Measurements from ENCODE around the gene FTCD.

FTCD gene

DNA sequence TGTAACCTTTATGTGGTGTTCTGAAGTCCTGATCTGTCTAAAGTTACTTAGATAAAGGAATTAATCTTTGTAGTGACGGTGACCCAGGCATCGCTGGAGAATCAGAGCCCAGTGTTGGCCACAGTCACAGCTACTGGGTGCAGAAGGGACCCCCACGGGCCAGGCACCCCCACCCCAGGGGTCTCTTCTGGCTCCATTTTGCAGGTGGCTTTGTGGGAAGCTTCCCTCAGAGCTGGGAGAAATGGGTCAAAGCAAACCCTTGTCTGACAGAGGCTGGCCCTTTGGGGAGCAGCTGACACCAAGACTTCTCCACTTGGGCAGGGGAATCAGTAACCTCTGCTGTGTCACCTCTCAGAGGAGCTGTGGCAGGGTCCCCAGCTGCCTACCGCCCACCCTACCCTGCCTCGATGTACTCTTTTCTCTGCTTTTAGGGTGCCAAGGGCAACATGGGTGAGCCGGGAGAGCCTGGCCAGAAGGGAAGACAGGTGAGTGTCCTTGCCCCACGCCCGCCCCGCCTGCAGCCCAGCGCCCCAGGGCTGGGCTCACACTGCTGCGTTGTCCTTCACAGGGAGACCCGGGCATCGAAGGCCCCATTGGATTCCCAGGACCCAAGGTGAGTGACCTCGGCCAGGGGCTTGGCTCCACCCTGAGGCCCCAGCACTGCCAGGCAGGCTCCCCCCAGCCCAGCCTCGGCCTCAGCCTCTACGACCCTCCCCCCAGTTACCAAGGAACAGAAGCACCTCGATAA lies 39.8 kb downstream of the FTCD start:
- TF ChIP-seq POLR2A (IDR thresholded peaks at IDR 0.05; ENCODE audit: low read depth, low read length): no peak
- no peak for TF ChIP-seq TAF1 (IDR thresholded peaks at IDR 0.05; ENCODE audit: low read depth, low read length)
- no peak for TF ChIP-seq POU2F2 (IDR thresholded peaks at IDR 0.05; ENCODE audit: low read depth, low read length)
- FAIRE-seq (no peak), DNase-seq (ENCODE audit: insufficient read length, low spot score) (no peak)

DNA sequence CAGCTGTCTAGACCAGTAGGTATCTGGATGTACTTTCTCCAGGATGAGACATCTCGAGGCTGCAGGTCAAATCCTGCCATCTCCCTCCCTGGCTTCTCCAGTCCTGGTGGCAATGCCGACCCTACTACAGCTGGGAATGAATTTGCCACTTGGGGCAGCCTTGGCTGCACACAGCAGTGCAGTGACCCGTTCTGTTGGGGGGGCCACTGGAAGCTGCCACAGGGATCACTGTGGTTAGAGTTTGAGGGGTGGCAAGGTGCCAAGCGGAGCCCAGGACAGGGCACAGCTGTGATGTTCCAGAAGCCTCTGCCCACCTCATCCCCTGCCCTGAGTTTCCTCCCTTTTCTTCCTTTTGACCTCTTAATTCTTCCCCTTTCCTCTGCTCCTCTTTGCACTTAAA lies 40.4 kb downstream of the FTCD start:
- no peak for TF ChIP-seq TAF1 (IDR thresholded peaks at IDR 0.05; ENCODE audit: low read depth, low read length)
- TF ChIP-seq POLR2A (IDR thresholded peaks at IDR 0.05; ENCODE audit: low read depth, low read length): no peak
- no peak for TF ChIP-seq SPI1 (IDR thresholded peaks at IDR 0.05; ENCODE audit: low read depth, low read length)
- no peak for TF ChIP-seq POLR2AphosphoS5 (IDR thresholded peaks at IDR 0.05; ENCODE audit: low read depth, low read length)
- TF ChIP-seq POU2F2 (IDR thresholded peaks at IDR 0.05; ENCODE audit: low read depth, low read length): no peak
- TF ChIP-seq PAX5 (IDR thresholded peaks at IDR 0.05; ENCODE audit: insufficient read depth, low read length, severe bottlenecking): no peak
- no peak for FAIRE-seq
- no peak for DNase-seq (ENCODE audit: insufficient read length, low spot score)

DNA sequence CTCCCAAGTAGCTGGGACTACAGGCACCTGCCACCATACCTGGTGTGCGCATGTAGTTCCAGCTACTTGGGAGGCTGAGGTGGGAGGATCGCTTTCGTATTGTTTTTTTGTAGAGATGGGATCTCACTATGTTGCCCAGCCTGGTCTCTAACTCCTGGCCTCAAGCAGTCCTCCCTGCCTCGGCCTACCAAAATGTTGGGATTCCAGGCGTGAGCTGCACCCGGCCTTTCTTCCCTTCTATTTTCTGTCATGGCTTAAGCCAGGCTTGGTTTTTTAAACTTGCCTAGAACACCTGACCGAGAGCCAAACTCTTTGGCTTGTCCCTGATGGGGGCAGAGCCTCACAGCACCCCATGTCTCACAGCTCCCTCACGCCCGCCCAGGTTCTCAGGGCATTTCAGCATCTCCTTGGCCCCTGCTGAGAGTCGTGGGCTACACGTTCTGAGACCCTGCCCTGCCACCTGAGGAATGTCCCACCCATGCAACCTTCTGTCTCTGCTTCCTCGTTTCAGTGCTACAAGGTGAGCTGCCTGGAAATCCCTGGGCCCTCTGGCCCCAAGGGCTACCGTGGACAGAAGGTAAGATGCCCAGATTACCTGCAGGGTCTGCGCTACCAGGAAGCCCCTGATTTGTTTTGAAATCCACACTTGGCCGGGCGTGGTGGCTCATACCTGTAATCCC lies 41.7 kb downstream of the FTCD start:
- TF ChIP-seq POU2F2 (IDR thresholded peaks at IDR 0.05; ENCODE audit: low read depth, low read length) (no peak), POLR2AphosphoS5 (IDR thresholded peaks at IDR 0.05; ENCODE audit: low read depth, low read length) (no peak), POLR2A (IDR thresholded peaks at IDR 0.05; ENCODE audit: low read depth, low read length) (no peak), TAF1 (IDR thresholded peaks at IDR 0.05; ENCODE audit: low read depth, low read length) (no peak), PAX5 (IDR thresholded peaks at IDR 0.05; ENCODE audit: insufficient read depth, low read length, severe bottlenecking) (no peak), SPI1 (IDR thresholded peaks at IDR 0.05; ENCODE audit: low read depth, low read length) (no peak)
- FAIRE-seq (no peak), DNase-seq (ENCODE audit: insufficient read length, low spot score) (peak; percentile 16)

DNA sequence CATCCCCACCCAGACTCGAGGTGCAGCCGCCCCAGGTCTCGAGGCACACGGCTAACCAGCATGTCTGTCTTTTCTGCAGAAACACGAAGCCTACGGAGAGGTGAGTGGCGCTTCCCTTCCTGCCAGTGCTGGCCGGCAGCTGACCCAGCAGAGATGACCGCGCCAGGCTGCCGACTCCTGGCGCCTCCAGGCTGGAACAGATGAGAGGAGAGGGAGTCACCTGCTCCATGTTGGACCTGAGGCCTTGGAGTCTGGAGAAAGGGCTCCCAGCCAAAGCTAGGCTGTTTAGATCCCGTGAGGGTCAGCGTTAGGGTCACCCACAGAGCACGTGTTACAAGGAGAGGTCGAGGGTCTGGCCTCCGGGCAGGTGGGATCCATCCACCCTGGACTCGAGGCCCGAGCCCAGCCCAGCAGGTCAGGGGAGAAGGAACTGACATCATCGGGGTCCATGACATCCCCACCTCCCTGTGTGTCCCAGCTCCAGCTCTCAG lies 42.6 kb downstream of the FTCD start:
- DNase-seq (ENCODE audit: insufficient read length, low spot score) (peak; percentile 11), FAIRE-seq (no peak)
- no peak for TF ChIP-seq POLR2AphosphoS5 (IDR thresholded peaks at IDR 0.05; ENCODE audit: low read depth, low read length)
- no peak for TF ChIP-seq SPI1 (IDR thresholded peaks at IDR 0.05; ENCODE audit: low read depth, low read length)
- TF ChIP-seq TAF1 (IDR thresholded peaks at IDR 0.05; ENCODE audit: low read depth, low read length): no peak
- TF ChIP-seq PAX5 (IDR thresholded peaks at IDR 0.05; ENCODE audit: insufficient read depth, low read length, severe bottlenecking): no peak
- no peak for TF ChIP-seq POLR2A (IDR thresholded peaks at IDR 0.05; ENCODE audit: low read depth, low read length)
- no peak for TF ChIP-seq POU2F2 (IDR thresholded peaks at IDR 0.05; ENCODE audit: low read depth, low read length)

DNA sequence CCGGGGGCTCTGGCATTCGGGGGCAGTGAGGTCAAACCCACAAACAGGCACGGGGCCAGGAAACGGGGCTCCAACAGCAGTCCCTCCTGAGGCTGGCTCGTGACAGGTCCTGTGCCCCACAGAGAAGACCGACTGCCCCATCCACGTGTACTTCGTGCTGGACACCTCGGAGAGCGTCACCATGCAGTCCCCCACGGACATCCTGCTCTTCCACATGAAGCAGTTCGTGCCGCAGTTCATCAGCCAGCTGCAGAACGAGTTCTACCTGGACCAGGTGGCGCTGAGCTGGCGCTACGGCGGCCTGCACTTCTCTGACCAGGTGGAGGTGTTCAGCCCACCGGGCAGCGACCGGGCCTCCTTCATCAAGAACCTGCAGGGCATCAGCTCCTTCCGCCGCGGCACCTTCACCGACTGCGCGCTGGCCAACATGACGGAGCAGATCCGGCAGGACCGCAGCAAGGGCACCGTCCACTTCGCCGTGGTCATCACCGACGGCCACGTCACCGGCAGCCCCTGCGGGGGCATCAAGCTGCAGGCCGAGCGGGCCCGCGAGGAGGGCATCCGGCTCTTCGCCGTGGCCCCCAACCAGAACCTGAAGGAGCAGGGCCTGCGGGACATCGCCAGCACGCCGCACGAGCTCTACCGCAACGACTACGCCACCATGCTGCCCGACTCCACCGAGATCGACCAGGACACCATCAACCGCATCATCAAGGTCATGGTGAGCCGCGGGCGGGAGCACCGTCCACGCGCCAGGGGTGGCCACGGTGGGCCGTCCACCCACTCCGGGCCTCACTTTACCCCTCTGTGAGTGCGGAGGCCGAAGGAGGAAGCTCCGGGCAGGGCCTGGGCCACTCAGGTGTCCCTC lies 43.3 kb downstream of the FTCD start:
- DNase-seq (ENCODE audit: insufficient read length, low spot score): peak; percentile 10
- TF ChIP-seq POLR2AphosphoS5 (IDR thresholded peaks at IDR 0.05; ENCODE audit: low read depth, low read length): no peak
- TF ChIP-seq PAX5 (IDR thresholded peaks at IDR 0.05; ENCODE audit: insufficient read depth, low read length, severe bottlenecking): no peak
- TF ChIP-seq TAF1 (IDR thresholded peaks at IDR 0.05; ENCODE audit: low read depth, low read length): no peak
- no peak for TF ChIP-seq POU2F2 (IDR thresholded peaks at IDR 0.05; ENCODE audit: low read depth, low read length)
- TF ChIP-seq SPI1 (IDR thresholded peaks at IDR 0.05; ENCODE audit: low read depth, low read length): no peak
- no peak for FAIRE-seq

DNA sequence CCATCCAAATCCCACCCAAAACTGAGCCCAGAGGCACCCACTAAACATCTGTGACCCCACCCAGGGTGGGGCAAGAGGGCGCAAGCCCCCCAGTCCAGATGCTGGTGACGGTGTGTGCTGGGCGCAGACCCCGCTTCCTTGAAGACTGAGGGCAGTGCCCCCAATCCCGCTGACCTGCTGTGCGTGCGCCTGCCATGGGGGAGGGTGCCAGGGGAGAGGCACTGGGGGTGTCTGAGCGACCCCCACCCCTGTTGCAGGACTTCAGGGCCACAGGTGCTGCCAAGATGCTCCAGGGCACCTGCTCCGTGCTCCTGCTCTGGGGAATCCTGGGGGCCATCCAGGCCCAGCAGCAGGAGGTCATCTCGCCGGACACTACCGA lies 44.2 kb downstream of the FTCD start:
- TF ChIP-seq POU2F2 (IDR thresholded peaks at IDR 0.05; ENCODE audit: low read depth, low read length): no peak
- no peak for TF ChIP-seq POLR2AphosphoS5 (IDR thresholded peaks at IDR 0.05; ENCODE audit: low read depth, low read length)
- TF ChIP-seq SPI1 (IDR thresholded peaks at IDR 0.05; ENCODE audit: low read depth, low read length): no peak
- TF ChIP-seq TAF1 (IDR thresholded peaks at IDR 0.05; ENCODE audit: low read depth, low read length): no peak
- no peak for TF ChIP-seq POLR2A (IDR thresholded peaks at IDR 0.05; ENCODE audit: low read depth, low read length)
- no peak for TF ChIP-seq PAX5 (IDR thresholded peaks at IDR 0.05; ENCODE audit: insufficient read depth, low read length, severe bottlenecking)
- DNase-seq (ENCODE audit: insufficient read length, low spot score) (peak; percentile 13), FAIRE-seq (no peak)

DNA sequence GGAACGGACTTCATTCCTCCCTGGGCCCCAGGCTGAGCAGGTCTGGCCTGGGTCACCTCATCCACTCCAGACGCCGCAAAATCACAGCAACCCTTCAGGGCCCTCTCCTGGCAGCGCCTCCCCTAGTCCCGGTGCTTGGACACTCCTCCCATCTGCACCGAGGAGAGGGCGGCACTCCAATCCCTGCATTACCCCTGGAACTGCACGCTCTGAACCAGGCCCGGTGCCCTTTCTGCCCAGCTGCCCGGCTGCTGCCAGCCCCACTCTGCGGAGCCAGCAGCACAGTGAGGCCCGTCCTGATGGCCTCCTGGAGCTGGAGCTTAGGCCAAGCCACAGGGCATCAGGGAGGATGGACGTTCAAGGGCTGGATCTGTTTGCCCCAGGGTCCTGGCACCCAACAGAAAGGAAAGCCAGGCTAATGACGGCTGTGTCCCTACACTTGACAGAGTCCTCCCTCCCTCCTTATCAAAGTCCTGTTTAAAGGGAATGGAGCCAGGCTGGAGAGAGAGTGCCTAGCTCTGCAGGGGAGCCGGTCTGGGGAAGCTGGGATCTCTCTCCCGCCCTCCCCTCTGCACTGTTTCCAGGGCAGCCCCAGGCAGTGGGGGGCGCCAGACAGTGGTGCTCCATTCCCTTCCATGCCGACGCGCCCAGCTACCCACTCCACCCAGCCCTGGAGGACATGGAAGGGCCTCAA lies 44.7 kb downstream of the FTCD start:
- DNase-seq (ENCODE audit: insufficient read length, low spot score) (peak; percentile 13), FAIRE-seq (no peak)
- TF ChIP-seq TAF1 (IDR thresholded peaks at IDR 0.05; ENCODE audit: low read depth, low read length) (no peak), POU2F2 (IDR thresholded peaks at IDR 0.05; ENCODE audit: low read depth, low read length) (no peak), PAX5 (IDR thresholded peaks at IDR 0.05; ENCODE audit: insufficient read depth, low read length, severe bottlenecking) (no peak), POLR2A (IDR thresholded peaks at IDR 0.05; ENCODE audit: low read depth, low read length) (no peak), POLR2AphosphoS5 (IDR thresholded peaks at IDR 0.05; ENCODE audit: low read depth, low read length) (no peak), SPI1 (IDR thresholded peaks at IDR 0.05; ENCODE audit: low read depth, low read length) (no peak)

DNA sequence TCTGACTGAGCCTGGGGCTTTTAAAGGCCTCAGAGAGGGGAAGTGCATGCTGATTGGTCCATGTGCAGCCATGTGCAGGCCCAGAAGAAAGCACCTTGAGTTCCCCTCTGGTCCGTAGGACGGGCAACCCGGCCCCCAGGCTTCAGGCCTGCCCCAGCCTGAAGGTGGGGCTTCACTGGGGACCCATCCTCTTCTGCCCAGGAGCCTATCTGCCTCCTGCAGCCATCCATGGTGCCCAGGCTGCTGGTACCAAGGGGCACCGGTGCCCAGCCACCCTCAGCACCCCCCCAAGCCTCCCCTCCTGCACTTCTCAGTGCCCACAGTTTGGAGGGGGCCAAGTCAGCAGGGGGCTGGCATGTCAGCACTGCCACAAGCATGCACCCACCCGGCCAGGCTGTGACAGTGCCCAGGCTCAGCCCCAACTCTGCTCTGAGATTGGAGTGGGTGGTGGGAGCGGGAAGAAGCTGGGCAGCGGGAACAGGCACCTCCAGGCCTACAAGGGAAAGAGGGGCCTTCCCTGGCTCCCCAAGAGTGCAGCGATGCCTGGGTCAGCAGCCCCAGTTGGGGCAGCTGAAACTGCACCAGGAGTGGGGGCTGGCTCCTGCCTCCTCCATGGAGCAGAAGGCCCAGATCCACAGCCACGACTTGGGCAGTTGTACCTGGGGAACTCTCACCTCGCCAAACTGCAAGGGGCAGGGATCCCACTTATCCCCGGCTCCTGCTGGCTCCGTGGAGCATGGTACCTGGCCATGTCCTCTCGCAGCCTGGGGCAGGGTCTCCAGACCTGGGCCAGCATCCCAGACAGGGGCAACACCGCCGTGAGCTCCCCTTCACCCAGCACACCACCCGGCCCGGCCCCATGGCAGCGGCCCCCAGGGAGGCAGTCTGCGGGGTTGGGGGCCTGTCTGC lies 45.8 kb downstream of the FTCD start:
- peak; percentile 4 for DNase-seq (ENCODE audit: insufficient read length, low spot score)
- FAIRE-seq: no peak
- TF ChIP-seq POU2F2 (IDR thresholded peaks at IDR 0.05; ENCODE audit: low read depth, low read length) (no peak), PAX5 (IDR thresholded peaks at IDR 0.05; ENCODE audit: insufficient read depth, low read length, severe bottlenecking) (no peak), TAF1 (IDR thresholded peaks at IDR 0.05; ENCODE audit: low read depth, low read length) (no peak), SPI1 (IDR thresholded peaks at IDR 0.05; ENCODE audit: low read depth, low read length) (no peak), POLR2AphosphoS5 (IDR thresholded peaks at IDR 0.05; ENCODE audit: low read depth, low read length) (no peak), POLR2A (IDR thresholded peaks at IDR 0.05; ENCODE audit: low read depth, low read length) (no peak)
